Measurements from ENCODE around the gene TERC.

The TERC gene

DNA sequence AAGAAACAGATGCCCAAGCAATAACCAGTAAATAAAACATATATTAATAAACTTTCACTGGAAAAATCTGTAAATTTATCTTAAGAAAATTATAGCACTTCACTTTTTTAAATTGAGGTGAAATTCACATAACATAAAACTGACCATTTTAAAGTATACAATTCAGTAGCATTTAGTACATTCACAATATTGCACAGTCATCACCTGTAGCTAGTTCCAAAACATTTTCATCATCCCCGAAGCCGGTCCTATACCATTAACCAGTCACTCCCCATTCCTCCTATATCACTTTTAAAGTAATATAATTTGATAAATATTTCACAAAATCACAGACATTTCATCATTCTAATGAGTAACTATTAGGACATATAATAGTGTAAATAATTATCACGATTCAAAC is 39.8 kb upstream of the TERC start:
- TF ChIP-seq, protein P1, sequence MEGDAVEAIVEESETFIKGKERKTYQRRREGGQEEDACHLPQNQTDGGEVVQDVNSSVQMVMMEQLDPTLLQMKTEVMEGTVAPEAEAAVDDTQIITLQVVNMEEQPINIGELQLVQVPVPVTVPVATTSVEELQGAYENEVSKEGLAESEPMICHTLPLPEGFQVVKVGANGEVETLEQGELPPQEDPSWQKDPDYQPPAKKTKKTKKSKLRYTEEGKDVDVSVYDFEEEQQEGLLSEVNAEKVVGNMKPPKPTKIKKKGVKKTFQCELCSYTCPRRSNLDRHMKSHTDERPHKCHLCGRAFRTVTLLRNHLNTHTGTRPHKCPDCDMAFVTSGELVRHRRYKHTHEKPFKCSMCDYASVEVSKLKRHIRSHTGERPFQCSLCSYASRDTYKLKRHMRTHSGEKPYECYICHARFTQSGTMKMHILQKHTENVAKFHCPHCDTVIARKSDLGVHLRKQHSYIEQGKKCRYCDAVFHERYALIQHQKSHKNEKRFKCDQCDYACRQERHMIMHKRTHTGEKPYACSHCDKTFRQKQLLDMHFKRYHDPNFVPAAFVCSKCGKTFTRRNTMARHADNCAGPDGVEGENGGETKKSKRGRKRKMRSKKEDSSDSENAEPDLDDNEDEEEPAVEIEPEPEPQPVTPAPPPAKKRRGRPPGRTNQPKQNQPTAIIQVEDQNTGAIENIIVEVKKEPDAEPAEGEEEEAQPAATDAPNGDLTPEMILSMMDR (conservative IDR thresholded peaks at IDR 0.05; ENCODE audit: low read length), result no peak
- no peak for TF ChIP-seq EZH2phosphoT487 (IDR thresholded peaks at IDR 0.05; ENCODE audit: borderline replicate concordance)
- Histone ChIP-seq H3K79me2 (ENCODE audit: insufficient read depth, low read length) (no peaks in the 10 kb centered on the region; the same call in 1 of the 2 replicates), H4K20me1 (ENCODE audit: insufficient read depth, low read length, poor library complexity, severe bottlenecking) (no peaks in the 10 kb centered on the region), H3K4me2 (ENCODE audit: low read depth, low read length, poor library complexity, severe bottlenecking) (no peak overlapping the region), H3K9me3 (ENCODE audit: insufficient read depth, low read depth, low read length) (no peaks in the 10 kb centered on the region), H3K36me3 (ENCODE audit: insufficient read depth, low read length) (peaks cover 18% of the 10 kb centered on the region; the same call in 1 of the 2 replicates), H3K9me2 (replicated peaks; ENCODE audit: low read depth, low read length) (no peaks in the 10 kb centered on the region), H2AFZ (ENCODE audit: low read length) (no peak overlapping the region), H3K4me1 (ENCODE audit: insufficient read depth, low read length, poor library complexity, severe bottlenecking) (peaks cover 14% of the 10 kb centered on the region), H3K27me3 (ENCODE audit: insufficient read depth, low read length, poor library complexity, severe bottlenecking) (no peaks in the 10 kb centered on the region), H3K4me3 (ENCODE audit: low read length, poor library complexity, severe bottlenecking) (no peak overlapping the region), H3F3A (ENCODE audit: low read depth) (no peaks in the 10 kb centered on the region), H3K9ac (ENCODE audit: low read depth, low read length, poor library complexity, severe bottlenecking) (no peak overlapping the region)

DNA sequence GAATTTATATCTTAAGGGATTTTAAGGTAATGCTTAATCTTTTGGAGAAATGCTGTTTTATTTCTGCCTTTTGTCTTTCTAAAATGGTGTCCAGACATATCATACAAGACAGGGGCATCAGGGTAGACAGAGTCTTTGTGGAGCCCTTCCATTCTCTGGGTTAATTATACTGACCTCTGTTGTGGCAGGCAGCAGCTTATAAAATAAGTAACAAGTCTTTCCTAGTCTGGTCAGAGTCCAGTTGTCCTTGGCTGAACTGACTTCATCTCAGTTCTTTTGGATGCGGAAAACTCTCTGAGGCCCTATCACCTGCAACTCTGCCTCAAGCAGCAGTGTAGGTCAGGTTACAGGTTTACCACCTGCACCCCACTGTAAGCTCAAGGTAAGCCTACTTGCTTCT is 27.5 kb upstream of the TERC start:
- TF ChIP-seq, protein P1 (conservative IDR thresholded peaks at IDR 0.05; ENCODE audit: low read length), result no peak
- TF ChIP-seq EZH2phosphoT487 (IDR thresholded peaks at IDR 0.05; ENCODE audit: borderline replicate concordance), result no peak
- no peaks in the 10 kb centered on the region for H3K4me1 ChIP-seq (ENCODE audit: insufficient read depth, low read length, poor library complexity, severe bottlenecking)
- H4K20me1 ChIP-seq (ENCODE audit: insufficient read depth, low read length, poor library complexity, severe bottlenecking), result no peaks in the 10 kb centered on the region
- H3F3A ChIP-seq (ENCODE audit: low read depth), result no peaks in the 10 kb centered on the region
- no peaks in the 10 kb centered on the region for H3K27me3 ChIP-seq (ENCODE audit: insufficient read depth, low read length, poor library complexity, severe bottlenecking)
- H2AFZ ChIP-seq (ENCODE audit: low read length), result no peak overlapping the region
- H3K79me2 ChIP-seq (ENCODE audit: insufficient read depth, low read length), result no peaks in the 10 kb centered on the region
- no peaks in the 10 kb centered on the region for H3K9me3 ChIP-seq (ENCODE audit: insufficient read depth, low read depth, low read length)
- no peaks in the 10 kb centered on the region for H3K9me2 ChIP-seq (replicated peaks; ENCODE audit: low read depth, low read length)
- H3K9ac ChIP-seq (ENCODE audit: low read depth, low read length, poor library complexity, severe bottlenecking), result no peak overlapping the region
- no peak overlapping the region for H3K4me3 ChIP-seq (ENCODE audit: low read length, poor library complexity, severe bottlenecking)
- no peaks in the 10 kb centered on the region for H3K36me3 ChIP-seq (ENCODE audit: insufficient read depth, low read length)
- no peak overlapping the region for H3K4me2 ChIP-seq (ENCODE audit: low read depth, low read length, poor library complexity, severe bottlenecking)

DNA sequence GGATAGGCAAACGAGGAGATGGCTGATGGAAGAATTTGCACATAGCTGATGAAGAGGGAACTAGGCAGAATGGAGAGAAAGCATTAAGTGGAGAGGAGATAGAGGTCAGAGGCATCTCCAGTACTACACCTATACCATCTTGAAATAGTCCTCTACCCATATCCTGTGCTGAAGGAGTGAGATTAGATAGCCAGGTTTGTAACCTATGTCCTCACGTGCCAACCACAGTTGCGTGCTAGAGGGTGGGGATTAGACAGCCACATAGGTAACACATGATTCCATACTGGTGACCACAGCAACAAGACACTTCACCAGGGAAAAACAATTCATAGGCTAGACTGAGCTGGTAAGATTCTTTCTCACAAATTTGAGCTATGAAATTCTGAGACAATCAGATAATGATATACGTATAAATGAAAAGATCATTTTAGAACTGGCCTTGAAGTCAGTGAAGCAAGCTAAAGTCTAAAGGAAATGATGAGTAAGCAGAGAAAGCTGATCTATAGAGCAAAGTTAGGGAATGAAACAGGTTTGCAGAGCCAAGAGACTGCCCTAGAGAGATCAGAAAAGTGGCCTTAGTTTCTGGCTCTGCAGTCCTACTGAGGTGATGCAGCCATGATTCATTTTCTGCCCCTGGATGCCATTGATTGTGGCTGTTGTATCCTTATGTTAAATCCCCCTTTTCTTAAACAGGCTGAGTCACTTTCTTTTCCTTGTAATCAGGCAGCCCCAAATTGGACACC is 26.0 kb upstream of the TERC start:
- no peaks in the 10 kb centered on the region for H3K9me3 ChIP-seq (ENCODE audit: insufficient read depth, low read depth, low read length)
- no peaks in the 10 kb centered on the region for H3K27me3 ChIP-seq (ENCODE audit: insufficient read depth, low read length, poor library complexity, severe bottlenecking)
- no peaks in the 10 kb centered on the region for H4K20me1 ChIP-seq (ENCODE audit: insufficient read depth, low read length, poor library complexity, severe bottlenecking)
- H3K9me2 ChIP-seq (replicated peaks; ENCODE audit: low read depth, low read length), result no peaks in the 10 kb centered on the region
- no peak for TF ChIP-seq EZH2phosphoT487 (IDR thresholded peaks at IDR 0.05; ENCODE audit: borderline replicate concordance)
- TF ChIP-seq, protein P1 (conservative IDR thresholded peaks at IDR 0.05; ENCODE audit: low read length), result no peak
- H3K36me3 ChIP-seq (ENCODE audit: insufficient read depth, low read length), result peaks cover 15% of the 10 kb centered on the region; the same call in 1 of the 2 replicates
- H3K4me1 ChIP-seq (ENCODE audit: insufficient read depth, low read length, poor library complexity, severe bottlenecking), result no peaks in the 10 kb centered on the region
- H3K4me3 ChIP-seq (ENCODE audit: low read length, poor library complexity, severe bottlenecking), result no peak overlapping the region
- H3K4me2 ChIP-seq (ENCODE audit: low read depth, low read length, poor library complexity, severe bottlenecking), result no peak overlapping the region
- no peaks in the 10 kb centered on the region for H3K79me2 ChIP-seq (ENCODE audit: insufficient read depth, low read length)
- no peak overlapping the region for H3K9ac ChIP-seq (ENCODE audit: low read depth, low read length, poor library complexity, severe bottlenecking)
- H3F3A ChIP-seq (ENCODE audit: low read depth), result no peaks in the 10 kb centered on the region
- H2AFZ ChIP-seq (ENCODE audit: low read length), result no peak overlapping the region

All from Loucy (cell line).